ENCODE measurements around the gene CDC25B. TPM values are rescaled to one million over a fixed set of nuclear protein-coding genes. Genes with fewer than 3 reads are reported as not detected.

CDC25B gene
- total RNA-seq = 8.3 TPM

- peak; percentile 71 to 91 (median 81) for DNase-seq (ENCODE audit: low read depth in 2 of 3, low spot score in 2 of 3)
Measured at GRCh38 chr20:3795511-3796468, at the start of gene CDC25B. CDC25B (plus strand) TSS chr20:3796310; CDS start chr20:3796532, 222 bp downstream.

DNA sequence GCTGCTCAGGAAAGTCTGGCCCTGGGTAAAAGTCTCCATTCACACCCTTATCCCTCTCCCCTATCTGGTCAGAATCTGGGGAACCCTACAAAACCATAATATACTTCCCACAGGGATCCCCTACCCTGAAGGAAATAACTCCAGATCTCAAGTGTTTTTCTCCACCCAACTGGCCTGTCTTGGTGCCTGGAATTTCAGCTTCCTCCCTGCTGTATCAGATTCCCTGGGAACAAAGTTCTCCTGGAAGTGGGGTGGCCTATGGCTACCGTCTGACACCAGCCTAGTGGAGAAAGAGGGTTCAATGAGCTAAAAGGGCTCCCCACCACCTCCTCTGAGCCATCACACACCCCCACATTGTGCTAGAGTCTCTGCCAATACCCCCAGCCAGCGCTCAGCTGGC is 48.6 kb upstream of the CDC25B start:
- DNase-seq (ENCODE audit: low read depth in 2 of 3, low spot score in 2 of 3) = no peak

DNA sequence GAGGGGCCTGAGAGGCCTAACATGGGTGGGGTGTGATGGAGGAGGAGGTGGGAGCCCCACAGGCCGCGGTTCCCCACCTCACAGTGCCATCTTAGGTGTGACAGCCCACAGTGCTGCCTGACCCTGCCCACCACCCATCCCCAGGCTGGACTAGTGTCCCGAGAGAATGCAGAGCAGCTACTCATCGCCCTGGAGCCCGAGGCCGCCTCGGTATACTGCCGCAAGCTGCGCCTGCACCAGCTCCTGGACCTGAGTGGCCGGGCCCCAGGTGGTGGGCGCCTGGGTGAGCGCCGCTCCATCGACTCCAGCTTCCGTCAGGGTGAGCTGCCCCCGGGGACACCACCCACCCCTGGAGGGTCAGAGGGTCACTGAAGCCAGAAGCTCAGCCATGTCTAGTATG is 48.0 kb upstream of the CDC25B start:
- no peak for DNase-seq (ENCODE audit: low read depth in 2 of 3, low spot score in 2 of 3)

DNA sequence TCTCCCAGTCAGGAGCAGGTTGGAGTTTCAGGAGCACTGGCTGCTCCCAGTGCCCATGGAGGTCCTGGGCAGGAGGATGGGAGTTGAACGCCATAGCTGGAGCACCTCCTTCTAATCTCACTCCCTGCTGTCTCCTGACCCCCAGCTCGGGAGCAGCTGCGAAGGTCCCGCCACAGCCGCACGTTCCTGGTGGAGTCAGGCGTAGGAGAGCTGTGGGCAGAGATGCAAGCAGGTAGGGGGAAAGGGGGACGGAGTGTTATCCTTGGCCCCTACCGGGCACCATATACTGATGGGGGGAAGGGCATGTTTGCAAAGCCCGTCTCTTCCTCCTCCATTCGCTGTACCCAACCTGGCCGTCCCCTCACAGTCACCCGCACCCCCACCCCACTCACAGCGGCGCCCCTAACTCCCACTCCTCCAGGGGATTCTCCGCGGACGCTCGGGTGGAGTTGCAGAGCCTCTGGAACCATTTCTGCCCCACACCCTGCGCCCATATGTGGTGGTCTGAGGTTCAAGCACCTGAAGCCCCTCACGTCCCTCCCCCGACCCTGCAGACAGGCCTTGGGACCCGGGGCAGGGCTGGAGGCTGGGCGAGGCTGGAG is 46.9 kb upstream of the CDC25B start:
- DNase-seq (ENCODE audit: low read depth in 2 of 3, low spot score in 2 of 3) = no peak

DNA sequence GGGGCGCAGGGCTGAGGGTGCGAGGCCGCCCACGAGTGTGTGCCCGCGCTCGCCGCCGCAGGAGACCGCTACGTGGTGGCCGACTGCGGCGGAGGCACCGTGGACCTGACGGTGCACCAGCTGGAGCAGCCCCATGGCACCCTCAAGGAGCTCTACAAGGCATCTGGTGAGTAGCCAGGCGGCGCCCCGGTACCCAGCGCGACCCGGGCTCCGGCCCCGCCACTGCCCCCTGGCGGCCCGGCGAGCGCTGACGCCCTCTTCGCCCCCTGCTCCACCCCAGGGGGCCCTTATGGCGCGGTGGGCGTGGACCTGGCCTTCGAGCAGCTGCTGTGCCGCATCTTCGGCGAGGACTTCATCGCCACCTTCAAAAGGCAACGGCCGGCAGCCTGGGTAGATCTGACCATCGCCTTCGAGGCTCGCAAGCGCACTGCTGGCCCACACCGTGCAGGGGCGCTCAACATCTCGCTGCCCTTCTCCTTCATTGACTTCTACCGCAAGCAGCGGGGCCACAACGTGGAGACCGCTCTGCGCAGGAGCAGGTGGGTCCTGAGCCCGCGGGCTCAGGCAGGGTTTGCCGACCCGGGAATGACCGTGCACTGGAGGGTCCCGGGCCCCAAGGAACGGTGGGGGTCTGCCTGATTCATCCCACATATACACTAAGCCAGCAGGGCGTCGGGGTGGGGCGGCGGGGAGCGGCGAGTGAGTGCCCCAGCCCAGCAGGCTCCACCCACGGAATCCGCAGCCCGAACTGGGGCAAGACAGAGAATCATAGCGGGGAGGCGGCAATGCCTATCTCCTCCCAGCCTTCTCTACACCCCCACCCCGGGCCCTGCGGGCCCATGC is 46.2 kb upstream of the CDC25B start:
- peak in 2 of 3 donors; percentile 43 to 62 for DNase-seq (ENCODE audit: low read depth in 2 of 3, low spot score in 2 of 3)

DNA sequence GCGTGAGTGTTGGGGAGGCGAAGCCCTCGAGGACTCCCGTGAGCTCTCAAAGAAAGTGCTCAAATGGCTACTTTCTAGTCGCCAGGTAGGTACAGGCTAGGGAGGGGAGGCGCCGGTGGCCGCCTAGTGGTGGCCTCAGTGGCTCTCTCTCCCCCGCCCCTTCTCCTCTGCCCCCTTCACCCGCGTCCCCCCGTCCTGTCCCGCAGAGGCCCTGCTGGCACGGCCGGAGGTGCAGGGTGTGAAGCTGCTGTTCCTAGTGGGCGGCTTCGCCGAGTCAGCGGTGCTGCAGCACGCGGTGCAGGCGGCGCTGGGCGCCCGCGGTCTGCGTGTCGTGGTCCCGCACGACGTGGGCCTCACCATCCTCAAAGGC is 44.8 kb upstream of the CDC25B start:
- no peak for DNase-seq (ENCODE audit: low read depth in 2 of 3, low spot score in 2 of 3)

DNA sequence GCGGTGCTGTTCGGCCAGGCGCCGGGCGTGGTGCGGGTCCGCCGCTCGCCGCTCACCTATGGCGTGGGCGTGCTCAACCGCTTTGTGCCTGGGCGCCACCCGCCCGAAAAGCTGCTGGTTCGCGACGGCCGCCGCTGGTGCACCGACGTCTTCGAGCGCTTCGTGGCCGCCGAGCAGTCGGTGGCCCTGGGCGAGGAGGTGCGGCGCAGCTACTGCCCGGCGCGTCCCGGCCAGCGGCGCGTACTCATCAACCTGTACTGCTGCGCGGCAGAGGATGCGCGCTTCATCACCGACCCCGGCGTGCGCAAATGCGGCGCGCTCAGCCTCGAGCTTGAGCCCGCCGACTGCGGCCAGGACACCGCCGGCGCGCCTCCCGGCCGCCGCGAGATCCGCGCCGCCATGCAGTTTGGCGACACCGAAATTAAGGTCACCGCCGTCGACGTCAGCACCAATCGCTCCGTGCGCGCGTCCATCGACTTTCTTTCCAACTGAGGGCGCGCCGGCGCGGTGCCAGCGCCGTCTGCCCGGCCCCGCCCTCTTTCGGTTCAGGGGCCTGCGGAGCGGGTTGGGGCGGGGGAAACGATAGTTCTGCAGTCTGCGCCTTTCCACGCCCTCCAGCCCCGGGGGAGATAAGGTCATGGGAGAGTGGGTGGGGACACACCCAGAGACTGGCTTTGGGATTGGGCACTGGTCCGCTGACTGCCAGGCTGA is 44.3 kb upstream of the CDC25B start:
- DNase-seq (ENCODE audit: low read depth in 2 of 3, low spot score in 2 of 3) = peak in 2 of 3 donors; percentile 57 to 73

GRCh38 chr20:3752386-3752759 is 43.7 kb upstream of the CDC25B start:
- DNase-seq (ENCODE audit: low read depth in 2 of 3, low spot score in 2 of 3) = no peak

DNA sequence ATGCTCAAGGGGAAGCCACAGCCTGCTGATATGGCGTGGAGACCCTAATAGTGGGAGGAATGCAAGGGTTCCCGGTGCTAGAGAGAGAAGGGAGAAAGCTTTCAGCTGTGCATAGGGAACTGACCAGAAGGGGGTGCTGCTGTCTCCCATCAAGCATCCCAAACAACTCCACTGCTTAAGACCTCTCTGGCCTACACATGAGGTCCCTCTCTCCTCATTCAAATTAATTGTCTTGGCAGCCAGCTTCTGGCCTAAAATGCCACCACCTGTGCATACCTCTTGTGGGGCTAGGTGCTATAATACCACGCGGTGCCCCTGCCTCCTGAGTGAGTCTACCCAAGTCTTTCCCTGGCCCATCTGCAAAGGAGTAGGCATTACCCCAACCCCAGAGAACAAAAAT is 43.0 kb upstream of the CDC25B start:
- peak in 2 of 3 donors; percentile 67 to 79 for DNase-seq (ENCODE audit: low read depth in 2 of 3, low spot score in 2 of 3)

GRCh38 chr20:3753501-3754275 is 42.4 kb upstream of the CDC25B start:
- DNase-seq (ENCODE audit: low read depth in 2 of 3, low spot score in 2 of 3) = no peak

GRCh38 chr20:3754276-3754630 is 41.9 kb upstream of the CDC25B start:
- no peak for DNase-seq (ENCODE audit: low read depth in 2 of 3, low spot score in 2 of 3)

GRCh38 chr20:3755269-3755668 is 40.8 kb upstream of the CDC25B start:
- DNase-seq (ENCODE audit: low read depth in 2 of 3, low spot score in 2 of 3) = no peak

GRCh38 chr20:3755814-3756480 is 40.2 kb upstream of the CDC25B start:
- DNase-seq (ENCODE audit: low read depth in 2 of 3, low spot score in 2 of 3) = no peak

- DNase-seq (ENCODE audit: low read depth in 2 of 3, low spot score in 2 of 3) = no peak
Measured at GRCh38 chr20:3757268-3757667, 38.8 kb upstream of the CDC25B start.

DNA sequence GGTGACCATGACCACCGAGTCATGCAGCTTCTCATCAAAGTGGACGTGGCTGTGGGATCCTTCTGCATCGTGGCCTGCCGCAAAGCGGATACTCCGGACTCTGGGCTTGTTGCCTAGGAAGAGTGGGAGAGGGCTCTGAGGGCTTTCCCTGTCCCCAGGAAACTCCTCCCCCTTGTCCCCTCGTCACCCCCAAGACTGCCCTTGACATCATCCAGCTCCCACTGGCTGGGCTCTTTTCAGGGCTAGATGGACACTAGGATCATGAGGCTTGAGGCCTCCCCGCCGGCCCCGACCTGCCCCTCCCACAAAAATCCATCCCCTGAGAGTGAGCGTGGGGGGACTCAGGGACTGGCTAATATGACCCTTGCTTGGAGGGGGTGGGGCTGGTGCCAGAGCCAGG is 37.5 kb upstream of the CDC25B start:
- DNase-seq (ENCODE audit: low read depth in 2 of 3, low spot score in 2 of 3) = no peak

DNA sequence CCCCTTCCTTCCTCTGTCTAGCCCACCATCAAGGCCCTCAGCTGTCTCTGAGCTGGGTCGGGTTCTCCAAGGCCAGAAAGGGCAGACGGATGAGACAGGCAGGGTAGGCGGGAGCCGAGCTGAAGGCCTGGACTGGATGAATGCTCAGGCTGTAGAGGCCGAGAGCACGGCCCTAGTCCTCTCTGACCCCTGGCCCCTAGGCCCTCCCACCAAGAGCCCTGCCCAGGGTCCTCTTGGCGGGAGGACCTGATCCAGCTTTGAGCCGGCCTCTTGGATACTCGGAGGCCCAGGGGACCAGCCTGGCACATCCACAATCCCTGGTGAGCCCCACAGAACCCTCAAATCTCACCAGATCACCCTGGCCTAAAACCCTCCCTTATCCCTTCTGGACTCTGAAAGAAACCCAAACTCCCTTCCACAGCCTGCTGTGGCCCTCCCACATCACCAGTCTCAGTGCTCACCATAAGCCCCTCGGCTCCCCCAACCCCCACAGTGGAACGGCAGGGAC is 36.7 kb upstream of the CDC25B start:
- no peak for DNase-seq (ENCODE audit: low read depth in 2 of 3, low spot score in 2 of 3)

- no peak for DNase-seq (ENCODE audit: low read depth in 2 of 3, low spot score in 2 of 3)
Measured at GRCh38 chr20:3759884-3760283, 36.2 kb upstream of the CDC25B start.

GRCh38 chr20:3760655-3761348 is 35.3 kb upstream of the CDC25B start:
- DNase-seq (ENCODE audit: low read depth in 2 of 3, low spot score in 2 of 3) = peak in 1 of 3 donors; percentile 76
